Measurements from ENCODE around the gene ZBTB20. TPM values are rescaled to one million over a fixed set of nuclear protein-coding genes. Genes with fewer than 3 reads are reported as not detected.

Gene ZBTB20
- total and polyA plus RNA-seq, 5 donors from 2014 or later = 10.1 to 58.2 (median 13.2) TPM

DNA sequence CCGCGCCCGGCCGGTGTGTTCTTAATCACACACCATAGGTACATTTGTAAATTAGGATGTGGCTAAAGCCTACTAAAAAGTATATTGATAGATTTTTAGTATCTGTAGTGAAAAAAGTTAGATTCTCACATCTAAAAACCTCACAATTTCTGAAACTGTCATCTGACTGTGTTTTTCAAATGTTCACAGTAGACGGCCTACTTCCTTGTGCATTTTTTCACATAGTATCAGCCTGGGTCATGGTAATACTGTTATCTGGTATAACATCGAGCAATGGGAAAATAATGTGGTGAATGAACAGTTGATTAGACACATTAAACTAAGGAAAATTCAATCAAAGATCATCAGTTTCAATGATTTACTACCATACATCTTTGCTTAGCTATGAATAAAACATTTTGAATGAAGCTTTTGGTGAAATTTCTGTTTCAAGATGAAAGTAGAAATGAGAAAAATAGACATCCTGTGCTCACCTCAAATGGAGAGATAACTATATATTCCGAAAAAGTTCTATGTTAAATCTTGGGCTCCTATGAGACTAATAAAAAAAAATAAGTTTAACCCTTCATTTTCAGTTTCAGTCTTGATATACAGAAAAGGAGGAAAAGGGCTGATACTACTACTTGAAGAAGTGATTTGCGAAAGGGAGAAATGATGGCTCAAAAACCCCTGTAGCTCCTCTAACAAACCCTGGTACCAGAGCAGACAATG lies 262.7 kb downstream of the ZBTB20 start:
- no peak for ATAC-seq (ENCODE audit: low read depth in 2 of 2)
- no peak for DNase-seq
- Histone ChIP-seq H3K36me3 (ENCODE audit: control insufficient read depth, insufficient read depth, low read length) (no peaks in the 10 kb centered on the region), H3K27ac (ENCODE audit: insufficient read depth, low read length, poor library complexity, severe bottlenecking) (no peak overlapping the region), H3K4me1 (ENCODE audit: control insufficient read depth, insufficient read depth, low read length, poor library complexity, severe bottlenecking) (no peaks in the 10 kb centered on the region), H3K9me3 (ENCODE audit: control insufficient read depth in 2 of 2, low read length in 2 of 2) (no peaks in the 10 kb centered on the region), H3K27me3 (ENCODE audit: control insufficient read depth, insufficient read depth, low read length) (no peaks in the 10 kb centered on the region), H3K4me3 (ENCODE audit: low read depth, low read length) (no peak overlapping the region)
- Mint-ChIP-seq H3K4me3 (no peak overlapping the region), H3K9me3 (no peaks in the 10 kb centered on the region), H3K27me3 (no peaks in the 10 kb centered on the region), H3K4me1 (peaks cover 4 to 18% (median 10%) of the 10 kb centered on the region in 4 donors), H3K36me3 (peaks cover 7% of the 10 kb centered on the region), H3K27ac (no peak overlapping the region)

DNA sequence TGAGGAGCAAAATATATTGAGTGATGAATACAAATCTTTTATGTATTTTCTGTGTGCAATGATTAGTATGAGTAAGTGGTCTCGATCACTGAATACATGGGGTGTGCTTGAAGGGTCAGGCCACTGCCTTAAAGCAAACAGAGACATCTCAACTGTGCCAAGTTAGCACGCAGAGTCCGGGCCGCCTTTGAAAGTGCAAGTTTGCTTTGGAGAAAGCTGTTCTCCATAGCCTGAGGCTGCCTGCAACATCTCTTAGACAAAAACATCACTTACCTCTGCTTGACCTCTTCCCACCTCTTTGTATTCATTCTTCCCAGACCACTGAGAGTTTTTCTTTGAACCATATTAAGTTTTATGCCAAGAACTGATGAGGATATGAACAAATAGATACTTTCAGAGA lies 267.0 kb downstream of the ZBTB20 start:
- Mint-ChIP-seq H3K4me1 (peaks cover 5 to 23% (median 12%) of the 10 kb centered on the region in 4 donors), H3K27ac (no peak overlapping the region), H3K4me3 (no peak overlapping the region), H3K36me3 (peaks cover 19% of the 10 kb centered on the region), H3K9me3 (no peaks in the 10 kb centered on the region), H3K27me3 (no peaks in the 10 kb centered on the region)
- Histone ChIP-seq H3K27me3 (ENCODE audit: control insufficient read depth, insufficient read depth, low read length) (no peaks in the 10 kb centered on the region), H3K27ac (ENCODE audit: insufficient read depth, low read length, poor library complexity, severe bottlenecking) (no peak overlapping the region), H3K36me3 (ENCODE audit: control insufficient read depth, insufficient read depth, low read length) (no peaks in the 10 kb centered on the region), H3K4me1 (ENCODE audit: control insufficient read depth, insufficient read depth, low read length, poor library complexity, severe bottlenecking) (no peaks in the 10 kb centered on the region), H3K9me3 (ENCODE audit: control insufficient read depth in 2 of 2, low read length in 2 of 2) (no peaks in the 10 kb centered on the region), H3K4me3 (ENCODE audit: low read depth, low read length) (no peak overlapping the region)
- DNase-seq (no peak), ATAC-seq (ENCODE audit: low read depth in 2 of 2) (no peak)

DNA sequence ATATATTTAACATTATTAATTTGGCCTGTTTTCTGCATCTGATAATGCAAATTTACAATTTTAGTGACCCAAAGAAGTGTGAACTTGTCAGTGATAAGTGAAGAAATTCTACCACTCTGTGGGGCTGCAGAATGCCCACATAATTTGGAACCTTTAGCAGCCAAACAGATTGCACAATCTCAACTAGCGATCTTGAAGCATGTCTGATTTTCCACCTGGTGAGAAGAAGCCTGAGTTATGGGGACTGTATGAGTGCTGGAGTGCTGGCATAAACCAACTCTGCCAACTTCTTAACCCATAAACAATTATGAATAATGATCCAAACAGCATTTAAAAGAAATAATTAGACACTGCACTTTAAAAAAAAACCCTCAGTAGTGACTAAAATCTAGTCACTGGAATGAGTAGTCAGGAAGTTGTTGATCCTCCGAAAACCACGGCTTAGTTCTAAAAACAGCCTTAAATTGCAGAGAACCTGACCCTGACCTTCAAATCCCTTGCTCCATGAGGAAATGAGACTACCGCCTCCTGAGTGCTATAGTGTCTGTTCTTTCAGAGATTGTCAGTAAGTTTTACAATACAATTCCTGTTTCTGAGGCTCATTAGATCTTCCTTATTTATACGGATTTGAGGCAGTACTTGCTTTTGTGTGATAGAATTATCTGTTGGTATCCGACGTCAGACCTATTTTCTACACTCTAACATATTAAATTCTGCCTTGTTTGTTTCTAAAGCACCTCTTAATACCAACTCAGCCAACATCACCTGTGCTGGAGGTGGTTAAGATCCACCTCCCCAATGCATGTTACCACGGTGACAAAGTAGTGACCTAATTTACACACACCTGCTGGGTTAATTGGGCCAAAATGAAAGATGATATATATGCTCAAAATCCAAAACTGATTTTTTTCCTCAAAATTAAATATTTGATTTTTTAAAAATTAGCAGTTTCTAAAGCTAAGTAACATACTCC lies 267.7 kb downstream of the ZBTB20 start:
- no peaks in the 10 kb centered on the region for H3K9me3 Mint-ChIP-seq
- Histone ChIP-seq H3K27me3 (ENCODE audit: control insufficient read depth, insufficient read depth, low read length) (no peaks in the 10 kb centered on the region), H3K4me1 (ENCODE audit: control insufficient read depth, insufficient read depth, low read length, poor library complexity, severe bottlenecking) (no peaks in the 10 kb centered on the region), H3K9me3 (ENCODE audit: control insufficient read depth in 2 of 2, low read length in 2 of 2) (no peaks in the 10 kb centered on the region), H3K4me3 (ENCODE audit: low read depth, low read length) (no peak overlapping the region), H3K27ac (ENCODE audit: insufficient read depth, low read length, poor library complexity, severe bottlenecking) (no peak overlapping the region), H3K36me3 (ENCODE audit: control insufficient read depth, insufficient read depth, low read length) (no peaks in the 10 kb centered on the region)
- peak overlapping the region in 1 of 3 donors; percentile 52 for H3K27ac Mint-ChIP-seq
- H3K4me1 Mint-ChIP-seq = peaks cover 5 to 22% (median 13%) of the 10 kb centered on the region in 4 donors
- no peak overlapping the region for H3K4me3 Mint-ChIP-seq
- DNase-seq (no peak), ATAC-seq (ENCODE audit: low read depth in 2 of 2) (no peak)
- H3K27me3 Mint-ChIP-seq = no peaks in the 10 kb centered on the region
- peaks cover 16% of the 10 kb centered on the region for H3K36me3 Mint-ChIP-seq

DNA sequence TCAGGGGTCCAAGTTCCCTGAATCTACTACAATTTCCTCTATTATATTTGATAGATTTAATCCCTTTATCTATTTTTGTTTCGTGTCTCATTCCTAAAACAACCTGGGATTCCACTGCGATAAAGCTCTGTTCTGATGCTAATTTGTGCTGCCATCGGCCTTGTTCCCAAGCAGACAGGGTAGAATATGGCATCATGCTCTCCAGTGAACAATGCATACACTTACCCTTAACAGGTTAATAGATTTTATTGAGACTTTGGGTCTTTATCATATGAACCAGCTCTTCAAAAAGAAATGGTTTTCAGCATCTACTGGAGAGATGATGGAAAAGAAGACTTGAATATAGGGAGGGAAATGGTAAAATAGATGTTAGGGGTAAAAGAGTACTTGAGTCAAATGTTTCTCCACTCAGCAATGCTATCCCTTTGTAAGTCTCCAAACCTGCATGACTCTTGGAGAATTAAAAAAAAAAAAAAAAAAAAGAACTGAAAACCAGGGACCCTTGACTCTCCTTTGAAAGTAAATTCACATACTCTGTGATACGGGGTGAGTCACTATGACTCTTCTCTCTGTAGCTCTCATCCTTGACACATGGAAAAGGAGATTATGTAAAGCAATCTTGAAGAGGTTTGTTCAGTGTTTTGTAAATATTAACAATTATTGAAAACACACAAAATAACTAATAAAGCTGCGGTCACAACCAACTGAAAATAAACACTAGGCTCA lies 268.8 kb downstream of the ZBTB20 start:
- no peaks in the 10 kb centered on the region for H3K9me3 ChIP-seq (ENCODE audit: control insufficient read depth in 2 of 2, low read length in 2 of 2)
- DNase-seq = no peak
- no peak overlapping the region for H3K4me3 ChIP-seq (ENCODE audit: low read depth, low read length)
- H3K27me3 ChIP-seq (ENCODE audit: control insufficient read depth, insufficient read depth, low read length) = no peaks in the 10 kb centered on the region
- no peak overlapping the region for H3K27ac ChIP-seq (ENCODE audit: insufficient read depth, low read length, poor library complexity, severe bottlenecking)
- Mint-ChIP-seq H3K9me3 (no peaks in the 10 kb centered on the region), H3K4me1 (peaks cover 5 to 18% (median 13%) of the 10 kb centered on the region in 4 donors), H3K27ac (no peak overlapping the region), H3K27me3 (no peaks in the 10 kb centered on the region), H3K4me3 (peak overlapping the region in 1 of 4 donors; percentile 63), H3K36me3 (peaks cover 23% of the 10 kb centered on the region)
- no peaks in the 10 kb centered on the region for H3K4me1 ChIP-seq (ENCODE audit: control insufficient read depth, insufficient read depth, low read length, poor library complexity, severe bottlenecking)
- H3K36me3 ChIP-seq (ENCODE audit: control insufficient read depth, insufficient read depth, low read length) = no peaks in the 10 kb centered on the region
- no peak for ATAC-seq (ENCODE audit: low read depth in 2 of 2)

DNA sequence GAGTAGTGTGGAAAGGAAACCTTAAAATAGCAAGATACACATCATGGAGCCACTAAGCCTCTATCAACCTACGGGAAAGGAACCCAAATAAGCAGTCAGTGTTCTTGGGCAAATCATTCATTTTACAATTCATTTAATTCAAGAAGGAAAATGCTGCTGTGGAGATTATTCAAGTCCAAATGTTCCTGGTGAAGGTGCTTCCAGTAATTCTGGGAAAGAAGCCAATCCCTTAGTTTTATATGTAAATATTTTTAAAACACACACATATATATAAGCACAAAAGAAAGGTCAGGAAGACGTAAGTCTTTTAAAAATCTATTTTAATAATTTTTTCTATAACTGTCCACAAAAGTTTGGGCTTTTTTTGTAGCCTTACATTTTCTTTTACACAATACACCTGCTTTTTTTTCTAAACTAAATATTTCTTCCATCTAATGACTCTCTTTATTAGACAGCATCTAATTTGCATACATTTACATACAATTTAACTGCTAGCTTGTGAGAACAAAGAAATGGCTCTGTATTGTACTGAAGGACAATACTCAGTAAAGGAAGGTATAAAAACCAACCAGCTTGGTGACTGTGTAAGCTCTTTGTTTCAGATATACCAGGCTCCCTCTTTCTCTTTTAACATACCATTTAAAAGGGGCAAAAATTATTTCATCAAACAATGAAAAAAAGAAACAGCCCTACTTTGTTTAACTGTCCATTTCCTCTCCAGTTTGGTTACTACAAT lies 269.5 kb downstream of the ZBTB20 start:
- H3K27ac Mint-ChIP-seq = no peak overlapping the region
- H3K4me3 Mint-ChIP-seq = no peak overlapping the region
- Histone ChIP-seq H3K36me3 (ENCODE audit: control insufficient read depth, insufficient read depth, low read length) (peaks cover 2% of the 10 kb centered on the region), H3K27me3 (ENCODE audit: control insufficient read depth, insufficient read depth, low read length) (no peaks in the 10 kb centered on the region), H3K4me1 (ENCODE audit: control insufficient read depth, insufficient read depth, low read length, poor library complexity, severe bottlenecking) (no peaks in the 10 kb centered on the region), H3K4me3 (ENCODE audit: low read depth, low read length) (no peak overlapping the region), H3K9me3 (ENCODE audit: control insufficient read depth in 2 of 2, low read length in 2 of 2) (no peaks in the 10 kb centered on the region), H3K27ac (ENCODE audit: insufficient read depth, low read length, poor library complexity, severe bottlenecking) (no peak overlapping the region)
- no peaks in the 10 kb centered on the region for H3K27me3 Mint-ChIP-seq
- no peaks in the 10 kb centered on the region for H3K9me3 Mint-ChIP-seq
- DNase-seq (no peak), ATAC-seq (ENCODE audit: low read depth in 2 of 2) (no peak)
- H3K4me1 Mint-ChIP-seq = peaks cover 5 to 17% (median 13%) of the 10 kb centered on the region in 4 donors
- peaks cover 23% of the 10 kb centered on the region for H3K36me3 Mint-ChIP-seq

DNA sequence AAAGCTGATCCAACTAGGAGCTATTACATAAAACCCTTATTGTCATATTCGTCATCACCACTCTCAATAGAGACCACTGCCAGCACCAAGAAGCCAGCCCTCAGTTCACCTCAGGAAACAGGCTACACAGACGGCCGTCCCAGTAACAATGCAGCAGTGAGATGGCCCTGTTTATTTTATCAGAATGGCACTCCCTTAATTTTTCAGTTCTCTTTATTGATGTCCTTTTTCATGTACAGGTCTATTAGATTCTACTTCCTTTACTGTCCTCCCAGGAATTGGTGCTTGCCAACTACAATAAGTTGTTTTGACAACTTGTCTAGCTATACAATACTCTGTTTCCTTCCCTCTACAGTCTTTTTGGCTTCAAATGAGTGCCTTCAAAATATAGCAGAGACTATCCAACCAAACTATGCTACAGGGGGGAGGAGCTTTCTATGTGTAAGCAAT lies 272.5 kb downstream of the ZBTB20 start:
- peaks cover 11 to 24% (median 17%) of the 10 kb centered on the region in 4 donors for H3K4me1 Mint-ChIP-seq
- no peaks in the 10 kb centered on the region for H3K9me3 ChIP-seq (ENCODE audit: control insufficient read depth in 2 of 2, low read length in 2 of 2)
- peak overlapping the region in 1 of 4 donors; percentile 12 for H3K4me3 Mint-ChIP-seq
- ATAC-seq (ENCODE audit: low read depth in 2 of 2) = no peak
- no peaks in the 10 kb centered on the region for H3K27me3 ChIP-seq (ENCODE audit: control insufficient read depth, insufficient read depth, low read length)
- no peak for DNase-seq
- peaks cover 0 to 1% (median 0%) of the 10 kb centered on the region in 7 donors for H3K9me3 Mint-ChIP-seq
- peaks cover 36% of the 10 kb centered on the region for H3K36me3 Mint-ChIP-seq
- no peaks in the 10 kb centered on the region for H3K4me1 ChIP-seq (ENCODE audit: control insufficient read depth, insufficient read depth, low read length, poor library complexity, severe bottlenecking)
- H3K27ac Mint-ChIP-seq = no peak overlapping the region
- H3K4me3 ChIP-seq (ENCODE audit: low read depth, low read length) = no peak overlapping the region
- no peaks in the 10 kb centered on the region for H3K27me3 Mint-ChIP-seq
- peaks cover 2% of the 10 kb centered on the region for H3K36me3 ChIP-seq (ENCODE audit: control insufficient read depth, insufficient read depth, low read length)
- no peak overlapping the region for H3K27ac ChIP-seq (ENCODE audit: insufficient read depth, low read length, poor library complexity, severe bottlenecking)

DNA sequence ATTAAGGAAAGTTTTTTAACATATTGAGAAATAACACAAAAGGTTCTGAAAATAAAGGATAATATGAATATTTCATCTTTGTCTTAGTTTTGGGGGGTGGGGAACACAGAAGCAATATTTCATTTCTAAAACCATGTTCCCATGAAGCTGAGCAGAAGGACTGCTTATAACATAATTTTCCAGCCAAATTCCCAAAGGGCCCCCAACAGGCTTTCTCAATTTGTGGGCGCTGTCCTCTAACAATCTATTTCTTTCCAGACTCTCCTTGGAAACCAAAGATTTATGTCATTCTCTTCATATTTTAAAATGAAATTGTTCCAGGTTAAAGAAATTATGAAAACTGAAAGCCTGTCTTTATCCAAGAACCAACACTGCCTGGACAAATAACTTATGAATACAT lies 273.5 kb downstream of the ZBTB20 start:
- H3K4me1 Mint-ChIP-seq = peaks cover 7 to 22% (median 9%) of the 10 kb centered on the region in 4 donors
- Histone ChIP-seq H3K27me3 (ENCODE audit: control insufficient read depth, insufficient read depth, low read length) (no peaks in the 10 kb centered on the region), H3K9me3 (ENCODE audit: control insufficient read depth in 2 of 2, low read length in 2 of 2) (no peaks in the 10 kb centered on the region), H3K36me3 (ENCODE audit: control insufficient read depth, insufficient read depth, low read length) (peaks cover 2% of the 10 kb centered on the region), H3K27ac (ENCODE audit: insufficient read depth, low read length, poor library complexity, severe bottlenecking) (no peak overlapping the region), H3K4me1 (ENCODE audit: control insufficient read depth, insufficient read depth, low read length, poor library complexity, severe bottlenecking) (no peaks in the 10 kb centered on the region), H3K4me3 (ENCODE audit: low read depth, low read length) (no peak overlapping the region)
- no peak overlapping the region for H3K27ac Mint-ChIP-seq
- peaks cover 0 to 1% (median 0%) of the 10 kb centered on the region in 7 donors for H3K9me3 Mint-ChIP-seq
- H3K27me3 Mint-ChIP-seq = no peaks in the 10 kb centered on the region
- no peak for DNase-seq
- ATAC-seq (ENCODE audit: low read depth in 2 of 2) = no peak
- H3K36me3 Mint-ChIP-seq = peaks cover 29% of the 10 kb centered on the region
- H3K4me3 Mint-ChIP-seq = no peak overlapping the region

Measured in CD4-positive, CD25-positive, alpha-beta regulatory T cell (primary cell).